Endothelial cell of umbilical vein (primary cell): ENCODE results near the gene RHOB. TPM values are rescaled to one million over a fixed set of nuclear protein-coding genes. Genes with fewer than 3 reads are reported as not detected.

Experiments
- BruUV-seq: library from RNA; stranded (reverse); fragments of 400-500 nt; replicated peaks from 2 replicates; lab custom pipeline; 2021; lab: Mats Ljungman, UMichigan
- CTCF ChIA-PET: fragments of 300-600, 350-600 bp; sonication (Branson Sonifier 250); formaldehyde crosslinking; loops from one replicate; lab custom pipeline; 2021; ENCODE audit warnings: antibody characterized with exemption, inconsistent platforms; lab: Charles Lee
- POLR2A ChIA-PET: fragments of 300-600, 350-600 bp; sonication (Branson Sonifier 250); formaldehyde crosslinking; loops from one replicate; lab custom pipeline; 2021; ENCODE audit warnings: antibody characterized with exemption, inconsistent platforms; lab: Charles Lee
- DNase-seq: peaks from one replicate; pipeline ENCODE4 v3.0.0-alpha.2; 2011; ENCODE audit warnings: low read depth, low spot score
- FAIRE-seq: peaks from 2 replicates; lab custom pipeline; 2011; peaks lifted over from hg19 to GRCh38; lab: Jason Lieb, UNC
- H2AFZ ChIP-seq: 2 replicates; pipeline ENCODE4 v1.6.0; 2012; ENCODE audit warnings: low read depth, low read length, control low read depth, inconsistent platforms
- H3K27ac ChIP-seq: 2 replicates; pipeline ENCODE4 v1.5.1; 2011; ENCODE audit warnings: low read depth, mild to moderate bottlenecking, control low read depth, low read length, moderate library complexity; ENCODE audit not compliant: insufficient read depth
- H3K27me3 ChIP-seq, 2 experiments: 2 replicates each; pipeline versions ENCODE4 v1.6.0 to v1.6.1; 2011; ENCODE audit warnings: low read length in 2 of 2, mixed read lengths in 1 of 2; ENCODE audit not compliant: control insufficient read depth in 2 of 2, insufficient read depth in 2 of 2
- H3K36me3 ChIP-seq, 2 experiments: 2 replicates in 1 of 2; 3 replicates in 1 of 2; pipeline ENCODE4 v1.5.1; 2011; ENCODE audit warnings: low read length in 2 of 2, mild to moderate bottlenecking in 1 of 2, moderate library complexity in 1 of 2; ENCODE audit not compliant: control insufficient read depth in 2 of 2, insufficient read depth in 2 of 2; ENCODE audit errors: extremely low read depth in 1 of 2
- H3K4me1 ChIP-seq: 3 replicates; pipeline ENCODE4 v1.5.1; 2011; ENCODE audit warnings: mild to moderate bottlenecking, low read length; ENCODE audit not compliant: control insufficient read depth, insufficient read depth; ENCODE audit errors: extremely low read depth
- H3K4me2 ChIP-seq: 2 replicates; pipeline ENCODE4 v1.6.1; 2011; ENCODE audit warnings: low read length, control low read depth, mixed read lengths; ENCODE audit not compliant: insufficient read depth
- H3K4me3 ChIP-seq, 3 experiments: fragments of 200-600 bp in 1 of 3; sonication (generic), shearing (Covaris generic) in 1 of 3; replicated peaks in 1 of 3; 2 replicates each; pipeline ENCODE4 v1.5.1; 2011 to 2016; ENCODE audit warnings: control low read depth in 3 of 3, low read length in 3 of 3, mild to moderate bottlenecking in 2 of 3, inconsistent platforms in 1 of 3, low read depth in 1 of 3, moderate library complexity in 1 of 3; ENCODE audit not compliant: insufficient read depth in 1 of 3
- H3K79me2 ChIP-seq: 2 replicates; pipeline ENCODE4 v1.6.0; 2012; ENCODE audit warnings: low read length, inconsistent platforms; ENCODE audit not compliant: control insufficient read depth, insufficient read depth
- H3K9ac ChIP-seq: replicated peaks from 2 replicates; pipeline ENCODE3; 2011; ENCODE audit warnings: low read length, control low read depth; ENCODE audit not compliant: insufficient read depth; ENCODE audit errors: extremely low read depth
- H3K9me1 ChIP-seq: replicated peaks from 3 replicates; pipeline ENCODE4 v1.6.0; 2011; ENCODE audit warnings: mild to moderate bottlenecking, low read length; ENCODE audit not compliant: control insufficient read depth, insufficient read depth; ENCODE audit errors: extremely low read depth
- H3K9me3 ChIP-seq: replicated peaks from 2 replicates; pipeline ENCODE4 v1.5.1; 2012; ENCODE audit warnings: low read length, inconsistent platforms; ENCODE audit not compliant: control insufficient read depth, insufficient read depth
- H4K20me1 ChIP-seq: replicated peaks from 2 replicates; pipeline ENCODE3; 2011; ENCODE audit warnings: mild to moderate bottlenecking, low read length; ENCODE audit not compliant: control insufficient read depth, insufficient read depth; ENCODE audit errors: extremely low read depth
- CTCF ChIP-seq, 2 donors: IDR thresholded peaks; 1 replicate in 1 of 2; 2 replicates in 1 of 2; pipeline ENCODE4 v1.5.1; 2011; ENCODE audit warnings: low read length in 2 of 2, mild to moderate bottlenecking in 2 of 2, moderate library complexity in 2 of 2, control low read depth in 1 of 2, inconsistent platforms in 1 of 2, low read depth in 1 of 2; ENCODE audit not compliant: insufficient read depth in 1 of 2; ENCODE audit errors: extremely low read depth in 1 of 2
- EZH2 ChIP-seq: IDR thresholded peaks from 2 replicates; pipeline ENCODE4 v1.6.1; 2012; ENCODE audit warnings: borderline replicate concordance, low read depth, mild to moderate bottlenecking, moderate library complexity, low read length, inconsistent platforms; ENCODE audit not compliant: severe bottlenecking
- FOS ChIP-seq: IDR thresholded peaks from 2 replicates; pipeline ENCODE4 v1.6.1; 2011; ENCODE audit warnings: mild to moderate bottlenecking, low read length, moderate library complexity, borderline replicate concordance; ENCODE audit not compliant: insufficient read depth
- GATA2 ChIP-seq: IDR thresholded peaks from 2 replicates; pipeline ENCODE4 v1.7.0; 2011; ENCODE audit warnings: low read depth, mild to moderate bottlenecking, moderate library complexity, mixed read lengths, low read length; ENCODE audit not compliant: insufficient read length, insufficient read depth
- JUN ChIP-seq: IDR thresholded peaks from 2 replicates; pipeline ENCODE4 v1.6.1; 2011; ENCODE audit warnings: borderline replicate concordance, low read depth; ENCODE audit not compliant: insufficient read length, insufficient read depth
- MAX ChIP-seq: IDR thresholded peaks from 2 replicates; pipeline ENCODE4 v1.6.1; 2011; ENCODE audit not compliant: insufficient read depth, insufficient read length
- MYC ChIP-seq: IDR thresholded peaks from one replicate; pipeline ENCODE4 v1.6.1; 2011; ENCODE audit warnings: mild to moderate bottlenecking, low read depth, low read length
- POLR2A ChIP-seq: IDR thresholded peaks from 2 replicates; pipeline ENCODE4 v1.6.1; 2012; ENCODE audit warnings: low read depth, mild to moderate bottlenecking, control low read depth, low read length
- POLR2AphosphoS5 ChIP-seq: IDR thresholded peaks from 2 replicates; pipeline ENCODE4 v1.6.1; 2012; ENCODE audit warnings: low read depth, mild to moderate bottlenecking, control low read depth, low read length, moderate library complexity; ENCODE audit not compliant: insufficient read depth
- dilution Hi-C: fragments of 300-500 bp; cut with MboI; formaldehyde crosslinking; loops from one replicate; pipeline ENCODE4 v1.15.0; 2019; ENCODE audit warnings: low sequenced_read_pairs; ENCODE audit not compliant: extremely low pct_ligation_motif_present
- intact Hi-C: fragments of 100-400 bp; cut with micrococcal nuclease; formaldehyde crosslinking; loops from one replicate; pipeline ENCODE4 v1.10.0; 2022
- polyA plus RNA-seq, 4 experiments: library from polyadenylated mRNA; depleted of rRNA in 3 of 4; stranded (reverse) in 3 of 4; unstranded in 1 of 4; fragments of >200 nt; gene quantifications; 2 replicates each; pipeline versions ENCODE4 v1.2.1 to v1.2.3, GENCODE V29; 2011 to 2012; ENCODE audit warnings: missing spikeins in 1 of 4
- total RNA-seq: library from RNA; stranded (reverse); gene quantifications from 2 replicates; pipeline ENCODE4 v1.2.3, GENCODE V29; 2021

Gene RHOB
- total and polyA plus RNA-seq, 2 donors (not counting 3 experiments of a cell fraction or from before 2014, with no cell fraction given), result 830 to 1,101 TPM

GRCh38 chr2:20486571-20486970 lies 39.7 kb downstream of the RHOB start:
- no peak for FAIRE-seq
- ChIA-PET CTCF (interaction anchor here (1.4 kb wide), 1 partner anchor 10 kb away, joined by 5 read pairs; no protein-coding TSS in a partner anchor), POLR2A (no interaction called here)

More at GRCh38 chr2:20486571-20486970, 39.7 kb downstream of the RHOB start:
- no peak overlapping the region for H2AFZ ChIP-seq
- no peak overlapping the region for H3K4me3 ChIP-seq
- no TSS peak for BruUV-seq
- no peaks in the 10 kb centered on the region for H3K27me3 ChIP-seq
- no peaks in the 10 kb centered on the region for H3K9me3 ChIP-seq
- TF ChIP-seq MAX (no peak), JUN (no peak), GATA2 (no peak), CTCF (IDR thresholded peaks at IDR 0.05; ENCODE audit: extremely low read depth in 1 of 2, insufficient read depth in 1 of 2, low read depth in 1 of 2, low read length in 2 of 2) (no peak), MYC (no peak), POLR2A (no peak), EZH2 (no peak), POLR2AphosphoS5 (no peak), FOS (no peak)
- no peaks in the 10 kb centered on the region for H3K9me1 ChIP-seq
- no peaks in the 10 kb centered on the region for H3K36me3 ChIP-seq
- H3K4me2 ChIP-seq, result no peak overlapping the region
- H3K27ac ChIP-seq, result no peak overlapping the region
- H3K79me2 ChIP-seq, result no peaks in the 10 kb centered on the region
- DNase-seq, result no peak
- dilution Hi-C loops, result no loop called here
- peaks cover 8% of the 10 kb centered on the region for H3K4me1 ChIP-seq
- intact Hi-C loops, result no loop called here
- H4K20me1 ChIP-seq, result no peaks in the 10 kb centered on the region
- no peak overlapping the region for H3K9ac ChIP-seq
